Effector memory CD4-positive, alpha-beta T cell (primary cell): Measurements from ENCODE around the gene PCNX3.
A peak's percentile ranks its signal among the peaks of the same experiment; 100 is the strongest.
"Not testable (repeated sequence)": the region's sequence is repeated elsewhere in the genome, so short reads cannot be mapped to it uniquely, and the experiment has no call there.

ENCODE experiments used
- DNase-seq, 3 donors: peaks; one replicate each; pipeline ENCODE4 v3.0.0-alpha.2; 2020
- H3K27ac ChIP-seq: 2 replicates; pipeline ENCODE4 v1.7.0; 2013; ENCODE audit warnings: mild to moderate bottlenecking, low read length, moderate library complexity; ENCODE audit not compliant: insufficient read depth, poor library complexity, severe bottlenecking
- H3K27me3 ChIP-seq: replicated peaks from 2 replicates; pipeline ENCODE4 v1.7.0; 2013; ENCODE audit warnings: mild to moderate bottlenecking, low read length; ENCODE audit not compliant: insufficient read depth, control insufficient read depth, poor library complexity, severe bottlenecking
- H3K36me3 ChIP-seq: 2 replicates; pipeline ENCODE4 v1.7.0; 2013; ENCODE audit warnings: mild to moderate bottlenecking, low read length, moderate library complexity; ENCODE audit not compliant: control insufficient read depth, insufficient read depth
- H3K4me1 ChIP-seq: 2 replicates; pipeline ENCODE4 v1.7.0; 2013; ENCODE audit warnings: low read length, mild to moderate bottlenecking; ENCODE audit not compliant: control insufficient read depth, insufficient read depth, poor library complexity, severe bottlenecking
- H3K4me3 ChIP-seq: 2 replicates; pipeline ENCODE4 v1.7.0; 2013; ENCODE audit warnings: low read length, low read depth, mild to moderate bottlenecking; ENCODE audit not compliant: insufficient read depth, poor library complexity, severe bottlenecking
- H3K9me3 ChIP-seq: 2 replicates; pipeline ENCODE4 v1.7.0; 2013; ENCODE audit warnings: mild to moderate bottlenecking, low read length, moderate library complexity; ENCODE audit not compliant: control insufficient read depth

The PCNX3 gene

GRCh38 chr11:65662247-65662798 lies 46.7 kb downstream of the PCNX3 start:
- Histone ChIP-seq H3K4me1 (peaks cover 24% of the 10 kb centered on the region), H3K27ac (peak overlapping the region; percentile 100), H3K36me3 (peaks cover 43% of the 10 kb centered on the region), H3K4me3 (peak overlapping the region; percentile 87), H3K27me3 (no peaks in the 10 kb centered on the region), H3K9me3 (no peaks in the 10 kb centered on the region)
- no peak for DNase-seq

GRCh38 chr11:65662799-65663638 lies 47.4 kb downstream of the PCNX3 start, which contains the start of gene RELA:
TSS of gene RELA (minus strand) at chr11:65662916. CDS start at chr11:65662832, 84 bp downstream.
- H3K4me1 ChIP-seq = peaks cover 24% of the 10 kb centered on the region
- H3K4me3 ChIP-seq = peak within 1 kb of the TSS; percentile 87
- peak; percentile 86 to 91 (median 89) for DNase-seq
- peak within 1 kb of the TSS; percentile 100 for H3K27ac ChIP-seq
- no peaks in the 10 kb centered on the region for H3K9me3 ChIP-seq
- peaks cover 36% of the 10 kb centered on the region for H3K36me3 ChIP-seq
- no peaks in the 10 kb centered on the region for H3K27me3 ChIP-seq

- Histone ChIP-seq H3K27ac (peak overlapping the region; percentile 100), H3K4me3 (peak overlapping the region; percentile 87), H3K27me3 (no peaks in the 10 kb centered on the region), H3K36me3 (peaks cover 29% of the 10 kb centered on the region), H3K4me1 (peaks cover 24% of the 10 kb centered on the region), H3K9me3 (no peaks in the 10 kb centered on the region)
- DNase-seq = no peak
Measured at GRCh38 chr11:65663639-65664200, 48.1 kb downstream of the PCNX3 start.

DNA sequence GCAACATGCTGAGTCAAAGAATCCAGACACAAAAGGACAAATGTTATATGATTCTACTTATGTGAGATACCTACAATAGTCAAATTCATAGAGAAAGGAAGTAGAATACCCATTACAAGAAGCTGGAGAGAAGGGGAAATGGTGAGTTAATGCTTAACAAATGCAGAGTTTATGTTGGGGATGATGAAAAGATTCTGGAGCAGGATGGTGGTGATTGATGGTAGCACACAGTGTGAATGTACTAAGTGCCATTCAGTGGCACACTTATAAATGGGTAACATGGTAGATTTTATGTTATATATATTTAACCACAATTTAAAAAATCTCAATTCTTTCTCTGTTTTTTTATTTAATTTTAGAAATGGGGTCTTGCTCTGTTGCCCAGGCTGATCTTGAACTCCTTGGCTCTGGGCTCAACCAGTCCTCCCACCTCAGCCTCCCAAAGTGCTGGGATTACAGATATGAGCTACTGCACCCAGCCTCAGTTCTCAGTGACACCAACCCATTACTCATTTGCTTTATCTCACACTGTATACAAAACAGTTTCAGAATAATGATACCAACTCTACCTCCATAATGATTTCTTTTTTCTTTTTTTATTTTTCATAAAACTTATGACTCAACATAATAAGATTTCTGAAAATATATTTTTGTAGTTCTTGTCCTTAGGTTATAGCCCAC lies 56.7 kb downstream of the PCNX3 start:
- Histone ChIP-seq H3K36me3 (no peaks in the 10 kb centered on the region), H3K4me3 (no peak overlapping the region), H3K4me1 (no peaks in the 10 kb centered on the region), H3K27me3 (no peaks in the 10 kb centered on the region), H3K27ac (no peak overlapping the region), H3K9me3 (no peaks in the 10 kb centered on the region)
- no peak for DNase-seq

DNA sequence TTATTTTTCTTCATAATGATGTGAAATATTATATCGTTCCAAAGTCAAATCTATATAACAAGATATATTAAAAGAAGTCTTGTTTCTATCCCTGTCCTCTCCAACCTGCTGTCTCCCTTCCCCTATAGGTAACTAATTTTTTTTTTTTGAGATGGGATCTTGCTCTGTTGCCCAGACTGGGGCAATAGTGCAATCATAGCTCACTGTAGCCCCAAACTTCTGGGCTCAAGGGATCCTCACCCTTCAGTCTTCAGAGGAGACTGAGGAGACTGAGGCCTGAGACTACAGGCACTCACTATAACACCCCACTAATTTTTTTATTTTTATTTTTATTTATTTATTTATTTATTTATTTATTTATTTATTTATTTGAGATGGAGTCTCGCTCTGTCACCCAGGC lies 57.4 kb downstream of the PCNX3 start:
- H3K9me3 ChIP-seq = no peaks in the 10 kb centered on the region
- DNase-seq = no peak
- no peak overlapping the region for H3K4me3 ChIP-seq
- no peaks in the 10 kb centered on the region for H3K27me3 ChIP-seq
- H3K27ac ChIP-seq = no peak overlapping the region
- no peaks in the 10 kb centered on the region for H3K36me3 ChIP-seq
- no peaks in the 10 kb centered on the region for H3K4me1 ChIP-seq

- H3K9me3 ChIP-seq = no peaks in the 10 kb centered on the region
- H3K36me3 ChIP-seq = no peaks in the 10 kb centered on the region
- H3K4me1 ChIP-seq = no peaks in the 10 kb centered on the region
- H3K4me3 ChIP-seq = no peak overlapping the region
- H3K27me3 ChIP-seq = no peaks in the 10 kb centered on the region
- H3K27ac ChIP-seq = no peak overlapping the region
- DNase-seq = no peak
Measured at GRCh38 chr11:65680192-65680743, 64.7 kb downstream of the PCNX3 start.

GRCh38 chr11:65683480-65683879 lies 67.9 kb downstream of the PCNX3 start:
- H3K4me1 ChIP-seq, H3K4me3 ChIP-seq, H3K27ac ChIP-seq: not testable (repeated sequence)

GRCh38 chr11:65685981-65686380 lies 70.4 kb downstream of the PCNX3 start:
- Histone ChIP-seq H3K4me3 (no peak overlapping the region), H3K9me3 (no peaks in the 10 kb centered on the region), H3K27me3 (no peaks in the 10 kb centered on the region), H3K4me1 (no peaks in the 10 kb centered on the region), H3K27ac (no peak overlapping the region), H3K36me3 (no peaks in the 10 kb centered on the region)
- no peak for DNase-seq

More at GRCh38 chr11:65683480-65683879, 67.9 kb downstream of the PCNX3 start:
- not testable (repeated sequence) for H3K27me3 ChIP-seq, H3K9me3 ChIP-seq, DNase-seq, H3K36me3 ChIP-seq
